Choroid plexus epithelial cell (primary cell): Measurements from ENCODE around the gene NPW.

Experiments used
- DNase-seq: peaks from one replicate; pipeline ENCODE4 v3.0.0-alpha.2; 2010; ENCODE audit warnings: low read depth
- H3K4me3 ChIP-seq: 2 replicates; pipeline ENCODE4 v1.5.1; 2011; ENCODE audit warnings: low read depth, mild to moderate bottlenecking, control low read depth, low read length, moderate library complexity
- CTCF ChIP-seq: conservative IDR thresholded peaks from 2 replicates; pipeline ENCODE4 v1.5.1; 2011; ENCODE audit warnings: low read depth, mild to moderate bottlenecking, control low read depth, inconsistent platforms, low read length, moderate library complexity

The NPW gene

GRCh38 chr16:2054543-2055245 is 35.1 kb downstream of the NPW start:
- TF ChIP-seq CTCF = no peak
- no peak overlapping the region for H3K4me3 ChIP-seq
- DNase-seq = no peak

- no peak overlapping the region for H3K4me3 ChIP-seq
- peak; percentile 46 for TF ChIP-seq CTCF
- DNase-seq = peak; percentile 41
Observed at GRCh38 chr16:2056077-2056476, 36.5 kb downstream of the NPW start.

- peak; percentile 26 for TF ChIP-seq CTCF
- DNase-seq = no peak
- no peak overlapping the region for H3K4me3 ChIP-seq
Observed at GRCh38 chr16:2056681-2057407, 37.3 kb downstream of the NPW start.

- TF ChIP-seq CTCF = no peak
- H3K4me3 ChIP-seq = no peak overlapping the region
- DNase-seq = no peak
Observed at GRCh38 chr16:2057438-2057837, 37.9 kb downstream of the NPW start.

- DNase-seq = no peak
- no peak for TF ChIP-seq CTCF
- H3K4me3 ChIP-seq = no peak overlapping the region
Observed at GRCh38 chr16:2058420-2058819, 38.8 kb downstream of the NPW start.

- H3K4me3 ChIP-seq = no peak overlapping the region
- no peak for DNase-seq
- TF ChIP-seq CTCF = no peak
Observed at GRCh38 chr16:2058872-2059271, 39.3 kb downstream of the NPW start.

GRCh38 chr16:2060346-2060745 is 40.8 kb downstream of the NPW start:
- no peak for DNase-seq
- no peak overlapping the region for H3K4me3 ChIP-seq
- TF ChIP-seq CTCF = no peak
